NB4 (cell line): ENCODE results near the gene MGMT.

ENCODE experiments used
- POLR2A ChIP-seq: IDR thresholded peaks from 2 replicates; pipeline ENCODE4 v1.6.1; 2011; ENCODE audit warnings: mild to moderate bottlenecking; ENCODE audit not compliant: insufficient read length; ENCODE audit errors: extremely low read depth
- TF ChIP-seq, protein P1 (sequence below): IDR thresholded peaks from one replicate; pipeline ENCODE4 v1.5.1; 2012; ENCODE audit warnings: low read depth, low read length

DNA sequence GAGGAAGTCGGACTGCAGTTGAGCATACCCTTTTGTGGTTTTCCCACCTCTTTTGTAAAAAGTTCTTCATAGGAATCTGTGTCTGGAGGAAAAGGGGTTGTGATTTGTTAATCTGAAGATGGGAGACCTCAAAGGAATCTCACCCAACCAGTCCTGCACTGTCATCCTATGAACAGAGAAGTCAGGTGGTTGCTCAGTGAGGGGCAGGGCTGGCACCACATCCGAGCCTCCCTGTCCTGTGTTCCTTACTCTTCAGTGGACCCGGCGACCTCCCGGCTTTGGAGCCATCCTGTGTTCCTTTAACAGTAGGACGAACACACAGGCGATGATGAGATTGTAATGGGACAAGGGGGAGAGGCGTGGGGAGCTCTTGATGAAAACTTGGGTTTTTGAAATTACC is 2.8 kb upstream of the MGMT start:
- TF ChIP-seq POLR2A = no peak
- TF ChIP-seq, protein P1, sequence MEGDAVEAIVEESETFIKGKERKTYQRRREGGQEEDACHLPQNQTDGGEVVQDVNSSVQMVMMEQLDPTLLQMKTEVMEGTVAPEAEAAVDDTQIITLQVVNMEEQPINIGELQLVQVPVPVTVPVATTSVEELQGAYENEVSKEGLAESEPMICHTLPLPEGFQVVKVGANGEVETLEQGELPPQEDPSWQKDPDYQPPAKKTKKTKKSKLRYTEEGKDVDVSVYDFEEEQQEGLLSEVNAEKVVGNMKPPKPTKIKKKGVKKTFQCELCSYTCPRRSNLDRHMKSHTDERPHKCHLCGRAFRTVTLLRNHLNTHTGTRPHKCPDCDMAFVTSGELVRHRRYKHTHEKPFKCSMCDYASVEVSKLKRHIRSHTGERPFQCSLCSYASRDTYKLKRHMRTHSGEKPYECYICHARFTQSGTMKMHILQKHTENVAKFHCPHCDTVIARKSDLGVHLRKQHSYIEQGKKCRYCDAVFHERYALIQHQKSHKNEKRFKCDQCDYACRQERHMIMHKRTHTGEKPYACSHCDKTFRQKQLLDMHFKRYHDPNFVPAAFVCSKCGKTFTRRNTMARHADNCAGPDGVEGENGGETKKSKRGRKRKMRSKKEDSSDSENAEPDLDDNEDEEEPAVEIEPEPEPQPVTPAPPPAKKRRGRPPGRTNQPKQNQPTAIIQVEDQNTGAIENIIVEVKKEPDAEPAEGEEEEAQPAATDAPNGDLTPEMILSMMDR = no peak
